CD4-positive, alpha-beta memory T cell (primary cell): Measurements from ENCODE around the gene DAPP1. TPM values are rescaled to one million over a fixed set of nuclear protein-coding genes. Genes with fewer than 3 reads are reported as not detected.
A peak's percentile ranks its signal among the peaks of the same experiment; 100 is the strongest.

Source experiments
- CTCF ChIA-PET: fragments of 350-600 bp; sonication (Branson Sonifier 250); formaldehyde crosslinking; loops from one replicate; lab custom pipeline; 2021; ENCODE audit warnings: inconsistent platforms; ENCODE audit not compliant: partially characterized antibody; lab: Charles Lee
- POLR2A ChIA-PET: fragments of 350-600 bp; sonication (Branson Sonifier 250); formaldehyde crosslinking; loops from one replicate; lab custom pipeline; 2021; ENCODE audit not compliant: partially characterized antibody; lab: Charles Lee
- DNase-seq, 5 donors: peaks; one replicate each; pipeline versions ENCODE4 v3.0.0 to v3.0.0-alpha.2; 2020 to 2022; ENCODE audit warnings: mixed read lengths in 1 of 5
- H3K27ac ChIP-seq: one replicate; pipeline ENCODE4 v1.7.0; 2013; ENCODE audit warnings: low read depth, low read length
- H3K27me3 ChIP-seq: 2 replicates; pipeline ENCODE4 v1.7.0; 2013; ENCODE audit warnings: mild to moderate bottlenecking, low read length, moderate library complexity; ENCODE audit not compliant: insufficient read depth
- H3K36me3 ChIP-seq: 2 replicates; pipeline ENCODE4 v1.7.0; 2013; ENCODE audit warnings: mild to moderate bottlenecking, low read length, moderate library complexity; ENCODE audit not compliant: insufficient read depth
- H3K4me1 ChIP-seq: 2 replicates; pipeline ENCODE4 v1.7.0; 2013; ENCODE audit warnings: mild to moderate bottlenecking, low read length, moderate library complexity; ENCODE audit not compliant: insufficient read depth
- H3K4me3 ChIP-seq, 2 donors: one replicate each; pipeline ENCODE4 v1.7.0; 2013; ENCODE audit warnings: low read length in 2 of 2, mild to moderate bottlenecking in 1 of 2
- H3K9me3 ChIP-seq, 2 donors: one replicate each; pipeline ENCODE4 v1.7.0; 2013; ENCODE audit warnings: low read length in 2 of 2, control low read depth in 1 of 2; ENCODE audit not compliant: control insufficient read depth in 1 of 2
- H3K27ac Mint-ChIP-seq, 7 donors: one replicate each; pipeline ENCODE4 v1.8.0; 2020 to 2021; ENCODE audit warnings: mixed read lengths in 7 of 7, mild to moderate bottlenecking in 6 of 7, inconsistent platforms in 3 of 7, moderate library complexity in 3 of 7
- H3K27me3 Mint-ChIP-seq, 2 donors: one replicate each; pipeline ENCODE4 v1.8.0; 2020 to 2021; ENCODE audit warnings: mixed read lengths in 2 of 2
- H3K36me3 Mint-ChIP-seq, 2 donors: one replicate each; pipeline ENCODE4 v1.8.0; 2020 to 2021; ENCODE audit warnings: mixed read lengths in 2 of 2, inconsistent platforms in 1 of 2, mild to moderate bottlenecking in 1 of 2
- H3K4me1 Mint-ChIP-seq, 4 donors: one replicate each; pipeline ENCODE4 v1.8.0; 2020 to 2021; ENCODE audit warnings: mixed read lengths in 4 of 4, mild to moderate bottlenecking in 1 of 4
- H3K4me3 Mint-ChIP-seq, 8 donors: one replicate each; pipeline ENCODE4 v1.8.0; 2020 to 2021; ENCODE audit warnings: mixed read lengths in 8 of 8, mild to moderate bottlenecking in 7 of 8, moderate library complexity in 6 of 8, inconsistent platforms in 3 of 8
- H3K9me3 Mint-ChIP-seq, 8 donors: one replicate each; pipeline ENCODE4 v1.8.0; 2020 to 2021; ENCODE audit warnings: mixed read lengths in 8 of 8, mild to moderate bottlenecking in 5 of 8, inconsistent platforms in 3 of 8, moderate library complexity in 1 of 8
- intact Hi-C: fragments of 100-400 bp; cut with micrococcal nuclease; formaldehyde crosslinking; loops from one replicate; pipeline ENCODE4 v1.15.1; 2023
- polyA plus RNA-seq, 2 donors: library from polyadenylated mRNA; unstranded; fragments of 300-500 nt; fragmentation: Illumina TruSeq; gene quantifications; one replicate each; pipeline ENCODE4 v1.2.3, GENCODE V29; 2021
- total RNA-seq, 2 experiments: library from RNA; stranded (reverse); gene quantifications; one replicate each; pipeline ENCODE4 v1.2.3, GENCODE V29; 2021

DAPP1 gene
- total and polyA plus RNA-seq, 4 experiments from 2014 or later, result 16.8 to 27.7 (median 22.1) TPM

- Mint-ChIP-seq H3K9me3 (peaks cover 0 to 5% (median under 1%) of the 10 kb centered on the region in 8 donors), H3K27me3 (peaks cover 27 to 30% of the 10 kb centered on the region in 2 donors), H3K4me3 (no peak overlapping the region), H3K36me3 (no peaks in the 10 kb centered on the region), H3K4me1 (no peaks in the 10 kb centered on the region), H3K27ac (no peak overlapping the region)
- H3K9me3 ChIP-seq, result no peaks in the 10 kb centered on the region
- H3K27me3 ChIP-seq, result no peaks in the 10 kb centered on the region
- H3K4me3 ChIP-seq, result no peak overlapping the region
- ChIA-PET CTCF (no interaction called here), POLR2A (no interaction called here)
- no peaks in the 10 kb centered on the region for H3K36me3 ChIP-seq
- intact Hi-C loops, result loop anchor here (10.0 kb wide), 1 partner anchor 326 kb away; no protein-coding TSS in a partner anchor
- H3K4me1 ChIP-seq, result no peaks in the 10 kb centered on the region
- DNase-seq, result no peak
- no peak overlapping the region for H3K27ac ChIP-seq
These were observed 15.5 kb upstream of the DAPP1 start for GRCh38 chr4:99801005-99801699.

GRCh38 chr4:99803566-99804101 lies 13.0 kb upstream of the DAPP1 start:
- Histone ChIP-seq H3K9me3 (no peaks in the 10 kb centered on the region), H3K4me1 (no peaks in the 10 kb centered on the region), H3K36me3 (no peaks in the 10 kb centered on the region), H3K27me3 (no peaks in the 10 kb centered on the region), H3K4me3 (no peak overlapping the region), H3K27ac (no peak overlapping the region)
- DNase-seq, result no peak
- H3K27ac Mint-ChIP-seq, result no peak overlapping the region
- H3K4me1 Mint-ChIP-seq, result peaks cover 3 to 5% (median 4%) of the 10 kb centered on the region in 4 donors
- peaks cover 18 to 20% of the 10 kb centered on the region in 2 donors for H3K27me3 Mint-ChIP-seq
- no peaks in the 10 kb centered on the region for H3K36me3 Mint-ChIP-seq
- intact Hi-C loops, result loop anchor here (10.0 kb wide), 1 partner anchor 329 kb away; no protein-coding TSS in a partner anchor
- ChIA-PET POLR2A (interaction anchor here (1.4 kb wide), 1 partner anchor 240 kb away, joined by 4 read pairs; the partner anchor contains the start of gene TRMT10A), CTCF (interaction anchor here (0.7 to 1.6 kb wide), 5 partner anchors 8 to 936 kb away, joined by 3 to 5 read pairs (median 4); partner anchors contain the start of gene TRMT10A)
- H3K4me3 Mint-ChIP-seq, result no peak overlapping the region
- peaks cover 0 to 2% (median 0%) of the 10 kb centered on the region in 8 donors for H3K9me3 Mint-ChIP-seq

DNA sequence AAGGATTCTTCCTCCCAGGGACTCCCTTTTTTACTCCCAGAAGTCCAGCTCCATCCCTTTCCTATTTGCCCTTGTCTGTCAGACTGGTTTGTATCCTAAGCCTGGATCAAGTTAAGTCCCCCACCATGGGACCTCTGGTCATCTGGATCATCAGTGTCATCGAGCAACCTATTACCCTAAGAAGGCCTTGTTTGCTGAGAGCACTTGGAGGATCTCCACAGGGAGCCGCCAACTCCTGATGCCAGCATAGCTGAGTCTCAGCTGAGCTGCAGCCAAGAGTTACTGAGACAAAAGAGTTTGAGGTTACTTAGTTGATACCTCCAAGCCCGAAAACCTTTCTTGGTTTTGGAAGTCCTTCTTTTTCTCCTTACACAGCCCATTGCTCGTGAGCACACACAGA lies 10.1 kb upstream of the DAPP1 start:
- no peak overlapping the region for H3K27ac Mint-ChIP-seq
- POLR2A ChIA-PET, result no interaction called here
- Histone ChIP-seq H3K27me3 (no peaks in the 10 kb centered on the region), H3K4me3 (no peak overlapping the region), H3K4me1 (no peaks in the 10 kb centered on the region), H3K27ac (no peak overlapping the region), H3K9me3 (no peaks in the 10 kb centered on the region), H3K36me3 (no peaks in the 10 kb centered on the region)
- H3K27me3 Mint-ChIP-seq, result peaks cover 5 to 7% of the 10 kb centered on the region in 2 donors
- DNase-seq, result no peak
- H3K9me3 Mint-ChIP-seq, result no peaks in the 10 kb centered on the region
- intact Hi-C loops, result loop anchor here (10.0 kb wide), 1 partner anchor 332 kb away; no protein-coding TSS in a partner anchor
- no peak overlapping the region for H3K4me3 Mint-ChIP-seq
- H3K4me1 Mint-ChIP-seq, result peaks cover 3 to 5% (median 4%) of the 10 kb centered on the region in 4 donors
- CTCF ChIA-PET, result interaction anchor here (0.8 to 1.3 kb wide), 2 partner anchors 48 to 243 kb away, joined by 3 to 4 read pairs; partner anchors contain the start of gene TRMT10A
- H3K36me3 Mint-ChIP-seq, result no peaks in the 10 kb centered on the region

DNA sequence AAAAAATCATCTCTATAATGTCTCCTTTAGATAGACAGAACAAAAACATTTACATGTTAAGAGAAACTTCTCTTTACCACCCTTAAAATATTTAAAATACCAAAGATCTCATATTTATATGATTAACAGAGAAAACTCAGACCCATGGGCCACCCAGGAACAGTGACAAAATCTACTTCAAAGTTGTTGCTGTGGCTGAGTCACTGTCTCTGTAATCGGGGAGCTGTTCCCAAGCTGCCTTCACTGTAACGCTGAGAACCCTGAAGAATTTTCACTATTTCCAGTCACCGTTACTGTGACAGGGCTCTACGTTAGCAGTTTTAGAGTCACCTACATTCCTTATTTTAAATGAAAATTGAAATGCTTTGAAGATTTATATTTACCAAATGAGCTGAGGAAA lies 9.0 kb upstream of the DAPP1 start:
- ChIA-PET POLR2A (interaction anchor here (0.6 to 1.4 kb wide), 5 partner anchors 9 to 244 kb away, joined by 3 to 13 read pairs (median 4); partner anchors contain the start of genes DAPP1, DNAJB14 and LAMTOR3), CTCF (interaction anchor here (0.7 to 6.0 kb wide), 48 partner anchors 10 to 764 kb away, joined by 3 to 37 read pairs (median 5); partner anchors contain the start of genes DAPP1, DNAJB14, LAMTOR3 and TRMT10A)
- Mint-ChIP-seq H3K4me3 (no peak overlapping the region), H3K27me3 (peaks cover 5 to 6% of the 10 kb centered on the region in 2 donors), H3K36me3 (no peaks in the 10 kb centered on the region), H3K4me1 (peaks cover 5 to 6% (median 5%) of the 10 kb centered on the region in 4 donors), H3K9me3 (no peaks in the 10 kb centered on the region), H3K27ac (peak overlapping the region in 1 of 7 donors; percentile 56)
- H3K27me3 ChIP-seq, result no peaks in the 10 kb centered on the region
- H3K27ac ChIP-seq, result no peak overlapping the region
- no peak for DNase-seq
- intact Hi-C loops, result loop anchor here (1.0 to 10.0 kb wide), 3 partner anchors 246 to 689 kb away; no protein-coding TSS in a partner anchor
- H3K9me3 ChIP-seq, result no peaks in the 10 kb centered on the region
- no peak overlapping the region for H3K4me3 ChIP-seq
- no peaks in the 10 kb centered on the region for H3K36me3 ChIP-seq
- H3K4me1 ChIP-seq, result no peaks in the 10 kb centered on the region

GRCh38 chr4:99808260-99808857 lies 8.3 kb upstream of the DAPP1 start:
- Histone ChIP-seq H3K36me3 (no peaks in the 10 kb centered on the region), H3K27me3 (no peaks in the 10 kb centered on the region), H3K27ac (no peak overlapping the region), H3K9me3 (no peaks in the 10 kb centered on the region), H3K4me1 (no peaks in the 10 kb centered on the region), H3K4me3 (no peak overlapping the region)
- Mint-ChIP-seq H3K27ac (no peak overlapping the region), H3K36me3 (no peaks in the 10 kb centered on the region), H3K9me3 (no peaks in the 10 kb centered on the region), H3K27me3 (peaks cover 4 to 5% of the 10 kb centered on the region in 2 donors), H3K4me3 (peak overlapping the region in 1 of 8 donors; percentile 62), H3K4me1 (peaks cover 5 to 6% (median 5%) of the 10 kb centered on the region in 4 donors)
- peak; percentile 69 to 76 (median 70) for DNase-seq
- POLR2A ChIA-PET, result interaction anchor here (0.6 to 1.4 kb wide), 5 partner anchors 9 to 245 kb away, joined by 3 to 13 read pairs (median 4); partner anchors contain the start of genes DAPP1, DNAJB14 and LAMTOR3
- CTCF ChIA-PET, result interaction anchor here (0.6 to 6.0 kb wide), 55 partner anchors 9 to 765 kb away, joined by 3 to 37 read pairs (median 5); partner anchors contain the start of genes DAPP1, DNAJB14, LAMTOR3 and TRMT10A
- intact Hi-C loops, result loop anchor here (1.0 to 10.0 kb wide), 3 partner anchors 247 to 690 kb away; no protein-coding TSS in a partner anchor

GRCh38 chr4:99809326-99809725 lies 7.3 kb upstream of the DAPP1 start:
- H3K27ac Mint-ChIP-seq, result no peak overlapping the region
- no peaks in the 10 kb centered on the region for H3K9me3 ChIP-seq
- no peaks in the 10 kb centered on the region for H3K27me3 ChIP-seq
- intact Hi-C loops, result loop anchor here (10.0 kb wide), 1 partner anchor 335 kb away; no protein-coding TSS in a partner anchor
- H3K9me3 Mint-ChIP-seq, result no peaks in the 10 kb centered on the region
- no peak overlapping the region for H3K27ac ChIP-seq
- CTCF ChIA-PET, result interaction anchor here (0.7 to 6.0 kb wide), 28 partner anchors 8 to 287 kb away, joined by 3 to 37 read pairs (median 8); partner anchors contain the start of genes DAPP1, DNAJB14 and TRMT10A
- peaks cover 5 to 6% (median 5%) of the 10 kb centered on the region in 4 donors for H3K4me1 Mint-ChIP-seq
- DNase-seq, result no peak
- POLR2A ChIA-PET, result interaction anchor here (0.7 kb wide), 1 partner anchor 246 kb away, joined by 3 read pairs; the partner anchor contains the start of gene TRMT10A
- H3K27me3 Mint-ChIP-seq, result peaks cover 2 to 5% of the 10 kb centered on the region in 2 donors
- no peaks in the 10 kb centered on the region for H3K36me3 Mint-ChIP-seq
- H3K36me3 ChIP-seq, result no peaks in the 10 kb centered on the region
- no peaks in the 10 kb centered on the region for H3K4me1 ChIP-seq
- H3K4me3 Mint-ChIP-seq, result no peak overlapping the region
- no peak overlapping the region for H3K4me3 ChIP-seq
